ENCODE measurements around the gene MRTFA.

MRTFA gene

DNA sequence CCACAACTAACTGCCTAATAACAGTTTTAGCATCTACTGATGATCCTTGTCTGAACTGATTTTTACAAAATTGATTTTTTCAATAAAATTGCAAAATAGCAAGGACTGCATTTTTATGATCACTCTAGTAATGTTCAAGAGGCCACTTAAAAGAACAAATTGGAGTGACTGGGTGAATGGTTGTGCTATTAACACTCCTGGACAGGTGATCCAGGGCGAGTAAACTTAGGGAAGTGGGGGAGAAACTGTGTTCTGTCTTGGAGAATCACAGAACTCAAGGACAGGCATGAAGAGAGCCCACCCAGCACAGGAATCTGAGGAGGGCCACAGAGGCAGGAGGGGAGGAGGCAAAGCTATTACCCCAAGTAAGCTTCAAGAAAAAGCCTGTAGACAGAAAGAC, 190.3 kb downstream of the MRTFA start:
- Histone ChIP-seq H3K4me1 (ENCODE audit: control insufficient read depth in 2 of 2, insufficient read depth in 1 of 2, low read depth in 1 of 2, low read length in 2 of 2) (no peaks in the 10 kb centered on the region), H3K36me3 (replicated peaks in 1 of 2; ENCODE audit: control insufficient read depth in 2 of 2, insufficient read depth in 2 of 2, low read length in 2 of 2) (no peaks in the 10 kb centered on the region), H3K4ac (ENCODE audit: low read length) (no peak overlapping the region), H2AFZ (ENCODE audit: low read length) (no peak overlapping the region), H3K23ac (ENCODE audit: low read depth, low read length, poor library complexity) (no peak overlapping the region), H2BK15ac (ENCODE audit: low read length) (no peak overlapping the region), H4K8ac (ENCODE audit: low read depth, low read length) (no peak overlapping the region), H2AK5ac (ENCODE audit: low read depth, low read length) (no peak overlapping the region), H2BK120ac (ENCODE audit: low read depth, low read length) (no peak overlapping the region), H3K18ac (ENCODE audit: low read length) (no peak overlapping the region), H3K79me1 (ENCODE audit: low read depth, low read length) (no peaks in the 10 kb centered on the region), H4K91ac (ENCODE audit: low read depth, low read length, poor library complexity) (no peak overlapping the region), H3K9ac (ENCODE audit: low read depth, low read length, poor library complexity) (no peak overlapping the region), H3K27ac (replicated peaks; ENCODE audit: low read length) (no peak overlapping the region), H3K9me3 (replicated peaks in 1 of 2; ENCODE audit: control insufficient read depth in 2 of 2, insufficient read depth in 1 of 2, low read depth in 1 of 2, low read length in 2 of 2) (peaks cover 2 to 8% of the 10 kb centered on the region in 2 donors), H2BK12ac (ENCODE audit: low read length) (no peak overlapping the region), H3K4me3 (ENCODE audit: low read length in 2 of 2) (no peak overlapping the region), H3K4me2 (ENCODE audit: insufficient read depth, low read length, poor library complexity, severe bottlenecking) (no peak overlapping the region), H2BK5ac (ENCODE audit: low read length) (no peak overlapping the region), H3K14ac (ENCODE audit: low read length) (no peak overlapping the region), H3K27me3 (ENCODE audit: control insufficient read depth in 3 of 3, insufficient read depth in 3 of 3, low read depth in 1 of 3, low read length in 3 of 3) (no peaks in the 10 kb centered on the region)
- DNase-seq (ENCODE audit: low spot score): no peak
- WGBS, 2 donors (ENCODE audit: extremely low coverage in 2 of 2, insufficient read length in 2 of 2, insufficient replicate concordance in 1 of 2): no CpG with 5 or more reads among the region's 1 CpG

DNA sequence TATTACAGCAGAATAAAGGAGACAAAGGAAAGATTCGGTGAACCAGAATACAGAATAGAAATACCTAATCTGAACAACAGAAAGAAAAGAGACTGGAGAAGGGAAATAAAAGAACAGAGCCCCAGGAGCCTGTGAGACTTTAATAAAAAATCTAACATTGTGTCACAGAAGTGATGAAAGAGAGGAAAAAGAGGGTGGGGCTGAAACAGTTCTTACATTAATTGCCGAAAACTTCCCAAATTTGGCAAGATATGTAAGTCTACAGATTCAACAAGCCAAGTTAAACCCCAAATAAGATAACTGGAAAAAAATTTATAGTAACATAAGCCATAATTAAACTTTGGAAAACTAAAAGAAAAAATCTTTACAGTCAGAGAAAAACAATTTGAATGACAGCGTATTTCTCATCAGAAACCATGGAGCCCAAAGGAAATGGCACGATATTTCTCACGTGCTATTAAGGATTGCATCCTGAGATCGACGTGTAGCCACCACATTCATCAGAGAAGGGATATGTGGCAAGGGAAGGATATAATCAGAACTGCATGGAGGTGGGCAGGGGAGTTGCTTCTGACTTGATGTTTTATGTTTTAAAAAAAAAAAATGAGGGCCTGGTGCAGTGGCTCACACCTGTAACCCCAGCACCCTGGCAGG, 192.2 kb downstream of the MRTFA start:
- no peaks in the 10 kb centered on the region for H3K36me3 ChIP-seq (replicated peaks in 1 of 2; ENCODE audit: control insufficient read depth in 2 of 2, insufficient read depth in 2 of 2, low read length in 2 of 2)

DNA sequence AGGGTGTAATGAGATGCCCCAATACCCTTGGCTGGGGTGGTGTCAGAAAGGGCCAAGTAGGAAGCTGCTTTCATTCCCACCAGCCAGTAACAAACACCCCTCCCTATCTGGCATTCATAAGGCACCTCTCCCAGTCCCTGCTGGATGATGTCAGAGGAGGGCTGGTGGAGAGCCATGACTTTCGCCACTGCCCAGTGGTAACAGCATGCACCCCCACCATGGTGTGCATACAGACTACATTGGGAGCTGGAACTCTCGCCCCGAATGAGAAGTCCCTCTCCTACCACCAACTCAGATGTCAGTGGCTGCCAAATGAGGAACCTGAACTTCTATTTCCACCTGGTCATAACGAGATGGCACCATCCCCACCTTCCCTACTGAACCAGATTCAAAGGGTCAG, 192.8 kb downstream of the MRTFA start:
- Histone ChIP-seq H3K79me1 (ENCODE audit: low read depth, low read length) (no peaks in the 10 kb centered on the region), H3K18ac (ENCODE audit: low read length) (no peak overlapping the region), H2BK15ac (ENCODE audit: low read length) (no peak overlapping the region), H3K36me3 (replicated peaks in 1 of 2; ENCODE audit: control insufficient read depth in 2 of 2, insufficient read depth in 2 of 2, low read length in 2 of 2) (no peaks in the 10 kb centered on the region), H3K27me3 (ENCODE audit: control insufficient read depth in 3 of 3, insufficient read depth in 3 of 3, low read depth in 1 of 3, low read length in 3 of 3) (no peaks in the 10 kb centered on the region), H3K4me3 (ENCODE audit: low read length in 2 of 2) (no peak overlapping the region), H2BK120ac (ENCODE audit: low read depth, low read length) (no peak overlapping the region), H4K91ac (ENCODE audit: low read depth, low read length, poor library complexity) (no peak overlapping the region), H3K9ac (ENCODE audit: low read depth, low read length, poor library complexity) (no peak overlapping the region), H3K4me1 (ENCODE audit: control insufficient read depth in 2 of 2, insufficient read depth in 1 of 2, low read depth in 1 of 2, low read length in 2 of 2) (no peaks in the 10 kb centered on the region), H3K4me2 (ENCODE audit: insufficient read depth, low read length, poor library complexity, severe bottlenecking) (no peak overlapping the region), H3K23ac (ENCODE audit: low read depth, low read length, poor library complexity) (no peak overlapping the region), H3K14ac (ENCODE audit: low read length) (no peak overlapping the region), H2AK5ac (ENCODE audit: low read depth, low read length) (no peak overlapping the region), H3K4ac (ENCODE audit: low read length) (no peak overlapping the region), H2BK12ac (ENCODE audit: low read length) (no peak overlapping the region), H2BK5ac (ENCODE audit: low read length) (no peak overlapping the region), H2AFZ (ENCODE audit: low read length) (no peak overlapping the region), H3K9me3 (replicated peaks in 1 of 2; ENCODE audit: control insufficient read depth in 2 of 2, insufficient read depth in 1 of 2, low read depth in 1 of 2, low read length in 2 of 2) (peaks cover 0 to 8% of the 10 kb centered on the region in 2 donors), H3K27ac (replicated peaks; ENCODE audit: low read length) (no peak overlapping the region), H4K8ac (ENCODE audit: low read depth, low read length) (no peak overlapping the region)
- WGBS, 2 donors (ENCODE audit: extremely low coverage in 2 of 2, insufficient read length in 2 of 2, insufficient replicate concordance in 1 of 2): no CpG with 5 or more reads among the region's 4 CpGs
- DNase-seq (ENCODE audit: low spot score): no peak

More for the DNA sequence above, 192.2 kb downstream of the MRTFA start:
- Histone ChIP-seq H3K9me3 (replicated peaks in 1 of 2; ENCODE audit: control insufficient read depth in 2 of 2, insufficient read depth in 1 of 2, low read depth in 1 of 2, low read length in 2 of 2) (peaks cover 0 to 8% of the 10 kb centered on the region in 2 donors), H4K8ac (ENCODE audit: low read depth, low read length) (no peak overlapping the region), H3K4me3 (ENCODE audit: low read length in 2 of 2) (no peak overlapping the region), H3K9ac (ENCODE audit: low read depth, low read length, poor library complexity) (no peak overlapping the region), H3K27me3 (ENCODE audit: control insufficient read depth in 3 of 3, insufficient read depth in 3 of 3, low read depth in 1 of 3, low read length in 3 of 3) (no peaks in the 10 kb centered on the region), H2BK15ac (ENCODE audit: low read length) (no peak overlapping the region), H3K18ac (ENCODE audit: low read length) (no peak overlapping the region), H3K4ac (ENCODE audit: low read length) (no peak overlapping the region), H3K79me1 (ENCODE audit: low read depth, low read length) (no peaks in the 10 kb centered on the region), H3K23ac (ENCODE audit: low read depth, low read length, poor library complexity) (no peak overlapping the region), H3K4me1 (ENCODE audit: control insufficient read depth in 2 of 2, insufficient read depth in 1 of 2, low read depth in 1 of 2, low read length in 2 of 2) (no peaks in the 10 kb centered on the region), H2AFZ (ENCODE audit: low read length) (no peak overlapping the region), H3K4me2 (ENCODE audit: insufficient read depth, low read length, poor library complexity, severe bottlenecking) (no peak overlapping the region), H2AK5ac (ENCODE audit: low read depth, low read length) (no peak overlapping the region), H2BK5ac (ENCODE audit: low read length) (no peak overlapping the region), H4K91ac (ENCODE audit: low read depth, low read length, poor library complexity) (no peak overlapping the region), H2BK12ac (ENCODE audit: low read length) (no peak overlapping the region), H3K14ac (ENCODE audit: low read length) (no peak overlapping the region), H2BK120ac (ENCODE audit: low read depth, low read length) (no peak overlapping the region), H3K27ac (replicated peaks; ENCODE audit: low read length) (no peak overlapping the region)
- no CpG with 5 or more reads among the region's 7 CpGs for WGBS, 2 donors (ENCODE audit: extremely low coverage in 2 of 2, insufficient read length in 2 of 2, insufficient replicate concordance in 1 of 2)
- no peak for DNase-seq (ENCODE audit: low spot score)

DNA sequence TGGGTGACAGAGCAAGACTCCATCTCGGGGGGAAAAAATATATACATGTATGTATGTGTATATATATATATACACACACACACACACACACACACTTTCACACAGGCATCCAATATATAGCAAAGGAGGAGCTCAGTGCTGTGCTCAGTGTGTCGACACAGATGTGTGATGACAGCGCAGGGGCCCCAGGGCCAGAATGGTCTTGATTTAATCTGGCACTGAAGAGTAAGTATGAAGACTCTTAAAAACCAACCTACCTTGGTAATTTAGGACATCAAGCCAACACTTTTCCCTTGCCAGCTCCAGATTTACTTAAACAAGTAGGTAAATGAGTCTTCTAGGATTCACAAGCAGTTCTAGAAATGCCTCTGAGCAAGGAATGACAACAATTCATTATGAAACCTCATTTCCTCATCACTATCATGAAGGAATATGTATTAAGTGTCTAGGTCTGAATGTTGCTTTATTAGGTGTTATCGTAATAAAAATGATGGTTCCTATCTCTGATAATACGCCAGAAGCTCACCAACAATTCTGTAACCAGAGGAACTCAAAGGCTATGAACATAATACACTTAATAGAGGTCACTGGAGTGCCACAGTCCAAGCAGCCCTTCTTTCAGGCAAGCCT, 194.6 kb downstream of the MRTFA start:
- H2BK120ac ChIP-seq (ENCODE audit: low read depth, low read length): no peak overlapping the region
- no peaks in the 10 kb centered on the region for H3K79me1 ChIP-seq (ENCODE audit: low read depth, low read length)
- no peaks in the 10 kb centered on the region for H3K27me3 ChIP-seq (ENCODE audit: control insufficient read depth in 3 of 3, insufficient read depth in 3 of 3, low read depth in 1 of 3, low read length in 3 of 3)
- no peak overlapping the region for H3K23ac ChIP-seq (ENCODE audit: low read depth, low read length, poor library complexity)
- no peak overlapping the region for H3K27ac ChIP-seq (replicated peaks; ENCODE audit: low read length)
- no peak overlapping the region for H4K91ac ChIP-seq (ENCODE audit: low read depth, low read length, poor library complexity)
- no CpG with 5 or more reads among the region's 5 CpGs for WGBS, 2 donors (ENCODE audit: extremely low coverage in 2 of 2, insufficient read length in 2 of 2, insufficient replicate concordance in 1 of 2)
- H2AK5ac ChIP-seq (ENCODE audit: low read depth, low read length): no peak overlapping the region
- no peak overlapping the region for H3K14ac ChIP-seq (ENCODE audit: low read length)
- H2BK15ac ChIP-seq (ENCODE audit: low read length): no peak overlapping the region
- no peak overlapping the region for H2AFZ ChIP-seq (ENCODE audit: low read length)
- H3K4me3 ChIP-seq (ENCODE audit: low read length in 2 of 2): no peak overlapping the region
- no peaks in the 10 kb centered on the region for H3K4me1 ChIP-seq (ENCODE audit: control insufficient read depth in 2 of 2, insufficient read depth in 1 of 2, low read depth in 1 of 2, low read length in 2 of 2)
- H2BK12ac ChIP-seq (ENCODE audit: low read length): no peak overlapping the region
- no peak overlapping the region for H3K4ac ChIP-seq (ENCODE audit: low read length)
- peaks cover 0 to 8% of the 10 kb centered on the region in 2 donors for H3K9me3 ChIP-seq (replicated peaks in 1 of 2; ENCODE audit: control insufficient read depth in 2 of 2, insufficient read depth in 1 of 2, low read depth in 1 of 2, low read length in 2 of 2)
- H4K8ac ChIP-seq (ENCODE audit: low read depth, low read length): no peak overlapping the region
- no peak overlapping the region for H3K9ac ChIP-seq (ENCODE audit: low read depth, low read length, poor library complexity)
- DNase-seq (ENCODE audit: low spot score): no peak
- H3K36me3 ChIP-seq (replicated peaks in 1 of 2; ENCODE audit: control insufficient read depth in 2 of 2, insufficient read depth in 2 of 2, low read length in 2 of 2): no peaks in the 10 kb centered on the region
- H3K4me2 ChIP-seq (ENCODE audit: insufficient read depth, low read length, poor library complexity, severe bottlenecking): no peak overlapping the region
- H3K18ac ChIP-seq (ENCODE audit: low read length): no peak overlapping the region
- H2BK5ac ChIP-seq (ENCODE audit: low read length): no peak overlapping the region
